ENCODE data around the gene MT1B.
A peak's percentile ranks its signal among the peaks of the same experiment; 100 is the strongest.

The MT1B gene

GRCh38 chr16:56690420-56691122 is 38.9 kb downstream of the MT1B start:
- no peak overlapping the region for H2BK5ac ChIP-seq (ENCODE audit: low read length)
- no peak overlapping the region for H3K27ac ChIP-seq (replicated peaks; ENCODE audit: low read length)
- no peak overlapping the region for H3K9ac ChIP-seq (ENCODE audit: low read depth, low read length, poor library complexity)
- no CpG with 5 or more reads among the region's 4 CpGs for WGBS, 2 donors (ENCODE audit: extremely low coverage in 2 of 2, insufficient read length in 2 of 2, insufficient replicate concordance in 1 of 2)
- no peak overlapping the region for H2AFZ ChIP-seq (ENCODE audit: low read length)
- peaks cover 0 to 5% of the 10 kb centered on the region in 2 donors for H3K9me3 ChIP-seq (replicated peaks in 1 of 2; ENCODE audit: control insufficient read depth in 2 of 2, insufficient read depth in 1 of 2, low read depth in 1 of 2, low read length in 2 of 2)
- H3K4ac ChIP-seq (ENCODE audit: low read length), result no peak overlapping the region
- H3K23ac ChIP-seq (ENCODE audit: low read depth, low read length, poor library complexity), result no peak overlapping the region
- no peak overlapping the region for H3K4me2 ChIP-seq (ENCODE audit: insufficient read depth, low read length, poor library complexity, severe bottlenecking)
- H3K36me3 ChIP-seq (replicated peaks in 1 of 2; ENCODE audit: control insufficient read depth in 2 of 2, insufficient read depth in 2 of 2, low read length in 2 of 2), result no peaks in the 10 kb centered on the region
- H4K8ac ChIP-seq (ENCODE audit: low read depth, low read length), result no peak overlapping the region
- H3K27me3 ChIP-seq (ENCODE audit: control insufficient read depth in 3 of 3, insufficient read depth in 3 of 3, low read depth in 1 of 3, low read length in 3 of 3), result peaks cover 0 to 18% (median 0%) of the 10 kb centered on the region in 3 experiments
- DNase-seq (ENCODE audit: low spot score), result no peak
- H4K91ac ChIP-seq (ENCODE audit: low read depth, low read length, poor library complexity), result no peak overlapping the region
- H3K14ac ChIP-seq (ENCODE audit: low read length), result no peak overlapping the region
- H3K79me1 ChIP-seq (ENCODE audit: low read depth, low read length), result no peaks in the 10 kb centered on the region
- H3K4me1 ChIP-seq (ENCODE audit: control insufficient read depth in 2 of 2, insufficient read depth in 1 of 2, low read depth in 1 of 2, low read length in 2 of 2), result no peaks in the 10 kb centered on the region
- H3K18ac ChIP-seq (ENCODE audit: low read length), result no peak overlapping the region
- no peak overlapping the region for H2BK120ac ChIP-seq (ENCODE audit: low read depth, low read length)
- H2BK12ac ChIP-seq (ENCODE audit: low read length), result no peak overlapping the region
- H3K4me3 ChIP-seq (ENCODE audit: low read length in 2 of 2), result no peak overlapping the region
- no peak overlapping the region for H2BK15ac ChIP-seq (ENCODE audit: low read length)
- H2AK5ac ChIP-seq (ENCODE audit: low read depth, low read length), result no peak overlapping the region

- Histone ChIP-seq H3K4ac (ENCODE audit: low read length) (no peak overlapping the region), H3K4me2 (ENCODE audit: insufficient read depth, low read length, poor library complexity, severe bottlenecking) (no peak overlapping the region), H3K14ac (ENCODE audit: low read length) (no peak overlapping the region), H2AK5ac (ENCODE audit: low read depth, low read length) (no peak overlapping the region), H2BK120ac (ENCODE audit: low read depth, low read length) (no peak overlapping the region), H4K91ac (ENCODE audit: low read depth, low read length, poor library complexity) (no peak overlapping the region), H3K36me3 (replicated peaks in 1 of 2; ENCODE audit: control insufficient read depth in 2 of 2, insufficient read depth in 2 of 2, low read length in 2 of 2) (no peaks in the 10 kb centered on the region), H3K27me3 (ENCODE audit: control insufficient read depth in 3 of 3, insufficient read depth in 3 of 3, low read depth in 1 of 3, low read length in 3 of 3) (peaks cover 0 to 18% (median 0%) of the 10 kb centered on the region in 3 experiments), H3K27ac (replicated peaks; ENCODE audit: low read length) (no peak overlapping the region), H2AFZ (ENCODE audit: low read length) (no peak overlapping the region), H4K8ac (ENCODE audit: low read depth, low read length) (no peak overlapping the region), H3K23ac (ENCODE audit: low read depth, low read length, poor library complexity) (no peak overlapping the region), H3K4me1 (ENCODE audit: control insufficient read depth in 2 of 2, insufficient read depth in 1 of 2, low read depth in 1 of 2, low read length in 2 of 2) (no peaks in the 10 kb centered on the region), H3K79me1 (ENCODE audit: low read depth, low read length) (no peaks in the 10 kb centered on the region), H3K4me3 (ENCODE audit: low read length in 2 of 2) (no peak overlapping the region), H3K9me3 (replicated peaks in 1 of 2; ENCODE audit: control insufficient read depth in 2 of 2, insufficient read depth in 1 of 2, low read depth in 1 of 2, low read length in 2 of 2) (peaks cover 0 to 1% of the 10 kb centered on the region in 2 donors), H2BK12ac (ENCODE audit: low read length) (no peak overlapping the region), H3K9ac (ENCODE audit: low read depth, low read length, poor library complexity) (peak overlapping the region; percentile 31), H2BK5ac (ENCODE audit: low read length) (no peak overlapping the region), H3K18ac (ENCODE audit: low read length) (no peak overlapping the region), H2BK15ac (ENCODE audit: low read length) (no peak overlapping the region)
- WGBS, 2 donors (ENCODE audit: extremely low coverage in 2 of 2, insufficient read length in 2 of 2, insufficient replicate concordance in 1 of 2), result no CpG with 5 or more reads among the region's 4 CpGs
- DNase-seq (ENCODE audit: low spot score), result no peak
These were observed 40.2 kb downstream of the MT1B start for GRCh38 chr16:56691885-56692284.

GRCh38 chr16:56695246-56695645 is 43.6 kb downstream of the MT1B start:
- Histone ChIP-seq H3K4me2 (ENCODE audit: insufficient read depth, low read length, poor library complexity, severe bottlenecking) (no peak overlapping the region), H2BK120ac (ENCODE audit: low read depth, low read length) (no peak overlapping the region), H2BK12ac (ENCODE audit: low read length) (no peak overlapping the region), H3K79me1 (ENCODE audit: low read depth, low read length) (no peaks in the 10 kb centered on the region), H3K36me3 (replicated peaks in 1 of 2; ENCODE audit: control insufficient read depth in 2 of 2, insufficient read depth in 2 of 2, low read length in 2 of 2) (no peaks in the 10 kb centered on the region), H3K9me3 (replicated peaks in 1 of 2; ENCODE audit: control insufficient read depth in 2 of 2, insufficient read depth in 1 of 2, low read depth in 1 of 2, low read length in 2 of 2) (peaks cover 0 to 2% of the 10 kb centered on the region in 2 donors), H3K4me1 (ENCODE audit: control insufficient read depth in 2 of 2, insufficient read depth in 1 of 2, low read depth in 1 of 2, low read length in 2 of 2) (no peaks in the 10 kb centered on the region), H3K4me3 (ENCODE audit: low read length in 2 of 2) (no peak overlapping the region), H2BK15ac (ENCODE audit: low read length) (no peak overlapping the region), H3K23ac (ENCODE audit: low read depth, low read length, poor library complexity) (no peak overlapping the region), H3K14ac (ENCODE audit: low read length) (peak overlapping the region; percentile 67), H3K9ac (ENCODE audit: low read depth, low read length, poor library complexity) (no peak overlapping the region), H3K4ac (ENCODE audit: low read length) (no peak overlapping the region), H2BK5ac (ENCODE audit: low read length) (no peak overlapping the region), H2AFZ (ENCODE audit: low read length) (no peak overlapping the region), H2AK5ac (ENCODE audit: low read depth, low read length) (no peak overlapping the region), H4K91ac (ENCODE audit: low read depth, low read length, poor library complexity) (no peak overlapping the region), H4K8ac (ENCODE audit: low read depth, low read length) (no peak overlapping the region), H3K18ac (ENCODE audit: low read length) (peak overlapping the region; percentile 2), H3K27ac (replicated peaks; ENCODE audit: low read length) (no peak overlapping the region), H3K27me3 (ENCODE audit: control insufficient read depth in 3 of 3, insufficient read depth in 3 of 3, low read depth in 1 of 3, low read length in 3 of 3) (peaks cover 0 to 15% (median 0%) of the 10 kb centered on the region in 3 experiments)
- no CpG with 5 or more reads among the region's 1 CpG for WGBS, 2 donors (ENCODE audit: extremely low coverage in 2 of 2, insufficient read length in 2 of 2, insufficient replicate concordance in 1 of 2)
- DNase-seq (ENCODE audit: low spot score), result no peak

GRCh38 chr16:56697456-56698155 is 45.9 kb downstream of the MT1B start:
- Histone ChIP-seq H4K8ac (ENCODE audit: low read depth, low read length) (no peak overlapping the region), H3K9ac (ENCODE audit: low read depth, low read length, poor library complexity) (no peak overlapping the region), H3K4ac (ENCODE audit: low read length) (no peak overlapping the region), H3K36me3 (replicated peaks in 1 of 2; ENCODE audit: control insufficient read depth in 2 of 2, insufficient read depth in 2 of 2, low read length in 2 of 2) (no peaks in the 10 kb centered on the region), H3K4me2 (ENCODE audit: insufficient read depth, low read length, poor library complexity, severe bottlenecking) (no peak overlapping the region), H2BK5ac (ENCODE audit: low read length) (no peak overlapping the region), H3K27ac (replicated peaks; ENCODE audit: low read length) (no peak overlapping the region), H3K27me3 (ENCODE audit: control insufficient read depth in 3 of 3, insufficient read depth in 3 of 3, low read depth in 1 of 3, low read length in 3 of 3) (peaks cover 0 to 4% (median 0%) of the 10 kb centered on the region in 3 experiments), H3K14ac (ENCODE audit: low read length) (no peak overlapping the region), H3K18ac (ENCODE audit: low read length) (no peak overlapping the region), H3K4me3 (ENCODE audit: low read length in 2 of 2) (peak overlapping the region in 1 of 2 donors; percentile 22), H3K23ac (ENCODE audit: low read depth, low read length, poor library complexity) (no peak overlapping the region), H2BK120ac (ENCODE audit: low read depth, low read length) (no peak overlapping the region), H3K9me3 (replicated peaks in 1 of 2; ENCODE audit: control insufficient read depth in 2 of 2, insufficient read depth in 1 of 2, low read depth in 1 of 2, low read length in 2 of 2) (peaks cover 0 to 2% of the 10 kb centered on the region in 2 donors), H2AFZ (ENCODE audit: low read length) (no peak overlapping the region), H2BK15ac (ENCODE audit: low read length) (no peak overlapping the region), H4K91ac (ENCODE audit: low read depth, low read length, poor library complexity) (no peak overlapping the region), H2BK12ac (ENCODE audit: low read length) (no peak overlapping the region), H3K4me1 (ENCODE audit: control insufficient read depth in 2 of 2, insufficient read depth in 1 of 2, low read depth in 1 of 2, low read length in 2 of 2) (peaks cover 0 to under 1% of the 10 kb centered on the region in 2 donors), H3K79me1 (ENCODE audit: low read depth, low read length) (no peaks in the 10 kb centered on the region), H2AK5ac (ENCODE audit: low read depth, low read length) (no peak overlapping the region)
- no peak for DNase-seq (ENCODE audit: low spot score)
- WGBS, 2 donors (ENCODE audit: extremely low coverage in 2 of 2, insufficient read length in 2 of 2, insufficient replicate concordance in 1 of 2), result no CpG with 5 or more reads among the region's 5 CpGs
